Keratinocyte (primary cell): ENCODE measurements around the gene PLD1. TPM values are rescaled to one million over a fixed set of nuclear protein-coding genes. Genes with fewer than 3 reads are reported as not detected.

Experiments used
- DNase-seq: peaks from one replicate; pipeline ENCODE4 v3.0.0-alpha.2; 2011; ENCODE audit warnings: low read depth, missing footprints, low spot score
- FAIRE-seq: peaks from 2 replicates; lab custom pipeline; 2011; peaks lifted over from hg19 to GRCh38; lab: Jason Lieb, UNC
- H2AFZ ChIP-seq: 2 replicates; pipeline ENCODE4 v1.6.0; 2012; ENCODE audit warnings: low read length, control low read depth, inconsistent platforms; ENCODE audit not compliant: control insufficient read depth
- H3K27ac ChIP-seq: 2 replicates; pipeline ENCODE4 v1.5.1; 2011; ENCODE audit warnings: low read length; ENCODE audit not compliant: control insufficient read depth, insufficient read depth
- H3K27me3 ChIP-seq: 3 replicates; pipeline ENCODE4 v1.6.0; 2011; ENCODE audit warnings: low read length; ENCODE audit not compliant: control insufficient read depth, insufficient read depth; ENCODE audit errors: extremely low read depth
- H3K36me3 ChIP-seq, 2 experiments: 2 replicates in 1 of 2; 3 replicates in 1 of 2; pipeline ENCODE4 v1.5.1; 2011; ENCODE audit warnings: low read length in 2 of 2, mild to moderate bottlenecking in 1 of 2; ENCODE audit not compliant: control insufficient read depth in 2 of 2, insufficient read depth in 2 of 2; ENCODE audit errors: extremely low read depth in 1 of 2
- H3K4me1 ChIP-seq: 3 replicates; pipeline ENCODE4 v1.5.1; 2011; ENCODE audit warnings: low read length; ENCODE audit not compliant: control insufficient read depth, insufficient read depth; ENCODE audit errors: extremely low read depth
- H3K4me2 ChIP-seq: 3 replicates; pipeline ENCODE4 v1.6.0; 2011; ENCODE audit warnings: low read depth, low read length; ENCODE audit not compliant: control insufficient read depth, insufficient read depth; ENCODE audit errors: extremely low read depth
- H3K4me3 ChIP-seq, 3 experiments: fragments of 200-600 bp in 1 of 3; sonication (generic) in 1 of 3; 2 replicates in 2 of 3; 3 replicates in 1 of 3; pipeline ENCODE4 v1.5.1; 2011 to 2016; ENCODE audit warnings: low read length in 3 of 3, mild to moderate bottlenecking in 3 of 3, control low read depth in 2 of 3, inconsistent platforms in 1 of 3, low read depth in 1 of 3, mixed read lengths in 1 of 3, mixed run types in 1 of 3, moderate library complexity in 1 of 3; ENCODE audit not compliant: control insufficient read depth in 2 of 3, insufficient read depth in 2 of 3; ENCODE audit errors: extremely low read depth in 1 of 3
- H3K79me2 ChIP-seq: 2 replicates; pipeline ENCODE4 v1.6.0; 2012; ENCODE audit warnings: low read length; ENCODE audit not compliant: control insufficient read depth, insufficient read depth
- H3K9ac ChIP-seq: 3 replicates; pipeline ENCODE4 v1.6.0; 2011; ENCODE audit warnings: low read length; ENCODE audit not compliant: control insufficient read depth, insufficient read depth; ENCODE audit errors: extremely low read depth
- H3K9me1 ChIP-seq: 3 replicates; pipeline ENCODE4 v1.6.0; 2011; ENCODE audit warnings: low read length; ENCODE audit not compliant: control insufficient read depth, insufficient read depth; ENCODE audit errors: extremely low read depth
- H3K9me3 ChIP-seq: 2 replicates; pipeline ENCODE4 v1.5.1; 2012; ENCODE audit warnings: low read depth, low read length; ENCODE audit not compliant: control insufficient read depth
- H4K20me1 ChIP-seq: 3 replicates; pipeline ENCODE4 v1.6.0; 2011; ENCODE audit warnings: low read length; ENCODE audit not compliant: control insufficient read depth, insufficient read depth; ENCODE audit errors: extremely low read depth
- CTCF ChIP-seq, 3 experiments: IDR thresholded peaks in 1 of 3; conservative IDR thresholded peaks in 1 of 3; optimal IDR thresholded peaks in 1 of 3; 2 replicates in 2 of 3; 3 replicates in 1 of 3; pipeline versions ENCODE3 to v1.5.1; 2011; ENCODE audit warnings: low read length in 3 of 3, mild to moderate bottlenecking in 3 of 3, moderate library complexity in 2 of 3, control low read depth in 1 of 3, inconsistent platforms in 1 of 3; ENCODE audit not compliant: insufficient read depth in 2 of 3; ENCODE audit errors: extremely low read depth in 1 of 3
- EZH2 ChIP-seq: IDR thresholded peaks from one replicate; pipeline ENCODE4 v1.6.1; 2012; ENCODE audit warnings: inconsistent platforms, mild to moderate bottlenecking, low read length, moderate library complexity
- dilution Hi-C: fragments of 300-500 bp; cut with MboI; formaldehyde crosslinking; loops from one replicate; pipeline ENCODE4 v1.7.0; 2020; ENCODE audit warnings: low sequenced_read_pairs; ENCODE audit not compliant: extremely low pct_ligation_motif_present
- polyA plus RNA-seq, 5 experiments: library from polyadenylated mRNA; depleted of rRNA in 3 of 5; stranded (reverse) in 3 of 5; stranded (forward) in 1 of 5; unstranded in 1 of 5; fragments of >200 nt; gene quantifications; 1 replicate in 1 of 5; 2 replicates in 3 of 5; 3 replicates in 1 of 5; pipeline versions ENCODE4 v1.2.1 to v1.2.3, GENCODE V29; 2011 to 2012; ENCODE audit warnings: missing spikeins in 2 of 5, low read depth in 1 of 5, low replicate concordance in 1 of 5

The PLD1 gene
- polyA plus RNA-seq, 1 donor (not counting 4 experiments of a cell fraction or from before 2014, with no cell fraction given), result 14.7 TPM

- H3K4me2 ChIP-seq, result no peak overlapping the region
Measured at GRCh38 chr3:171797873-171798272, 12.4 kb downstream of the PLD1 start.

GRCh38 chr3:171797265-171797679 is 13.0 kb downstream of the PLD1 start:
- Histone ChIP-seq H3K27me3 (no peaks in the 10 kb centered on the region), H3K4me3 (no peak overlapping the region), H3K4me2 (no peak overlapping the region), H3K9me1 (no peaks in the 10 kb centered on the region), H3K4me1 (peaks cover 33% of the 10 kb centered on the region), H3K79me2 (peaks cover 4% of the 10 kb centered on the region), H3K36me3 (no peaks in the 10 kb centered on the region), H2AFZ (peak overlapping the region; percentile 31), H3K9ac (no peak overlapping the region), H3K27ac (no peak overlapping the region), H3K9me3 (no peaks in the 10 kb centered on the region), H4K20me1 (no peaks in the 10 kb centered on the region)
- DNase-seq, result no peak
- FAIRE-seq, result peak; percentile 41
- dilution Hi-C loops, result no loop called here
- no peak for TF ChIP-seq CTCF (optimal IDR thresholded peaks at IDR 0.05 in 1 of 3, IDR thresholded peaks at IDR 0.05 in 1 of 3, conservative IDR thresholded peaks at IDR 0.05 in 1 of 3; ENCODE audit: extremely low read depth in 1 of 3, insufficient read depth in 2 of 3, low read length in 3 of 3)
- no peak for TF ChIP-seq EZH2

More at GRCh38 chr3:171797873-171798272, 12.4 kb downstream of the PLD1 start:
- dilution Hi-C loops, result no loop called here
- no peak for DNase-seq
- H3K27me3 ChIP-seq, result no peaks in the 10 kb centered on the region
- no peaks in the 10 kb centered on the region for H3K36me3 ChIP-seq
- TF ChIP-seq CTCF (optimal IDR thresholded peaks at IDR 0.05 in 1 of 3, IDR thresholded peaks at IDR 0.05 in 1 of 3, conservative IDR thresholded peaks at IDR 0.05 in 1 of 3; ENCODE audit: extremely low read depth in 1 of 3, insufficient read depth in 2 of 3, low read length in 3 of 3) (no peak), EZH2 (no peak)
- peaks cover 33% of the 10 kb centered on the region for H3K4me1 ChIP-seq
- H3K9me1 ChIP-seq, result no peaks in the 10 kb centered on the region
- H3K9ac ChIP-seq, result no peak overlapping the region
- no peak overlapping the region for H2AFZ ChIP-seq
- no peak overlapping the region for H3K27ac ChIP-seq
- H3K9me3 ChIP-seq, result no peaks in the 10 kb centered on the region
- no peak overlapping the region for H3K4me3 ChIP-seq
- no peak for FAIRE-seq
- peaks cover 4% of the 10 kb centered on the region for H3K79me2 ChIP-seq
- H4K20me1 ChIP-seq, result no peaks in the 10 kb centered on the region
